CD4-positive, alpha-beta T cell treated with Interleukin-21 for 1 hour (primary cell): ENCODE data around the gene LPAR5.
"Not testable (repeated sequence)": the region's sequence is repeated elsewhere in the genome, so short reads cannot be mapped to it uniquely, and the experiment has no call there.

ENCODE experiments used
- DNase-seq: peaks from one replicate; pipeline ENCODE4 v3.0.0-alpha.2; 2020

Gene LPAR5

DNA sequence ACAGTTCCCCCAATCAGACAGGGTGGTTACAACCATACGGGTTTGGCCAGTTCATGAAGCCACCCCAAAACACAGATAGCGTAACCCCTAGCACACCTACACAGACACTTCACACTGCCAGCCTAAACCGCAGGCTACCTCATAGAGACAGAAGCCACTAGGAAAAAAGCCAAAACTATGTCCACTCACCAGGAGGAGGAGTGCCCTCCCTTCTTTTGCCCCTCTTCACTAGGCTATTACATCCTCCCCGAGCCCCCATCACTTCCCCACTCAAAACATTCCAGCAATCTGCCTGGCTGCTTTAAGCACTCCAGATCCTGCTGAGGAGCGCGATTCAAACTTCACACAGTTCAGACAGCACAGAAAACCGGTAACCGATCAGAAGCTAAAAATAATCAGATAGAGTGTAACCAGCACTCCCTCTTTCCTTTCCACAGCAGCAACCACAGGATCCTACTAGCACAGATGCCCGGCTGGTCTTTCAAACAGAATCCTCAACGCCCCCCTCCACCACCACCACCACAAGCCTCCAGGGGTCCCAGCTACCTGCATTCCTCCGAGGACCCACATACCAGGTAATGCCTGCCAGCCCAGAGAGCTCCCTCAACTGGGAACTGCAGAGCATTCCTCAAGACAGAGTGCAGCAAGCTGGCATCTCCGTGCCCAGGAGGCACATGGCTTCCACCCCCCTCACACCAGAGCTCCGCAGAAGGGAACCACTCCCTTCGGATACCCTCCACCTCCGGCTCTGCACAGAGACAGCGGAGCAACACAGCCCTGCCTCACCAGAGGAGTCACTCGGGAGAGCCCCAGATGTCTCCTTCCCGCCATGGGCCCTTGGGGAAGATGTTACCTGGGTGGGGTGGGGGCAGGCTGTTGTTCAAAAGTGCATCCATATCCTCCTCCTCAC, 30.1 kb downstream of the LPAR5 start:
- DNase-seq = peak; percentile 72

- no peak for DNase-seq
Measured at GRCh38 chr12:6604259-6605029, 31.3 kb downstream of the LPAR5 start.

DNA sequence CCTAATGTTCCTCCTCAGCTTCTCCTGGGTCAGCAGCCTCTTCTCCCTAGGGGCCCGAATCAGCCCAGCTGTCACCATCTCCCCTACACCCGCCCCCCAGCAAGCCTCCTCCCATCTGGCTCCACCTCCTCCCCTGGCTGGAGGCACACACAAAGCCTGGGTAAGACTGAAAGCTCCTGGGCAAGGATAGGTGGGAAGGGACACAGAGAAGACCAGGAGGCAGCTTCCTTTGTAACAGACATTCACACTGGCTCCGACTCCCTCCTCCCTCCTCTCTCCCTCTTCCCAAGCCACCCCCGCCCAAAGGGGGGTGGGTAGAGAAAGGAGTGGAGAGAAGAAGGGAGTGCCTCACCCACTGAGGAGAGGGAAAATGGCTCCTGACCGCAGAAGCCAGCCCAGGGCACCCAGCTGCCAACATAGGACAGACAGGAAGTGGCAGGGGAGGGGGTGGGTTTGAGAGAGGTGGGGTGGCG, 32.6 kb downstream of the LPAR5 start:
- peak; percentile 66 for DNase-seq

DNA sequence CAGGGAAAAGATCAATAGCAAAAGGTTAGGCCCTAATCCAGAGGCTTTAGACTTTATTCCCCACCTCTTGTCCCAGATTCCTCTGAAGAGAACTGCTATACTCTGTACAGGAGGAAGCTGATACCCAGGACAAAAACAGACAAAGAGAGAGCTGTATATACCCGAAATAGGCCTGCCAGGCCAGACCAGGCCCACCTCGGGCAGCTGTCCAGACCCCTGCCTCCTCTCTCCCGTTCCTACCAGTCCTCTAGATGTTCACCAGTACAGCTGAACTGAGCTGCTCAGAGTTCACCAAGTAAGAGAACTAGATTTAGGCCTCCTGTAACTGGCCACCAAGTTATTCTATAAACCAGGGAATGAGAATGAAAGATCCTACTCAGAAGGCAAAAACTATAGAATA, 33.2 kb downstream of the LPAR5 start:
- no peak for DNase-seq

DNA sequence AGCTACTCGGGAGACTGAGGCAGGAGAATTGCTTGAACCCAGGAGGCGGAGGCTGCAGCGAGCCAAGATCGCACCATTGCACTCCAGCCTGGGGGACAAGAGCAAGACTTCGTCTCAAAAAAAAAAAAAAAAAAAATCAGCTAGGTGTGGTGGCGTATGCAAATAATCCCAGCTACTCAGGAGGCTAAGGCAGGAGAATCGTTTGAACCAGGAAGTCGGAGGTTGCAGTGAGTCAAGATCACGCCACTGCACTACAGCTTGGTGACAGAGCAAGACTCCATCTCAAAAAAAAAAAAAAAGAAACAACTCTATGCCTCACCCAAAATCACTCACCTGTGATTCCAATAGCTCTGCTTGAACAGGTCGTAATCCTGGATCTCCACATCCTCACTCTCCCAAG, 40.1 kb downstream of the LPAR5 start:
- DNase-seq = not testable (repeated sequence)

DNA sequence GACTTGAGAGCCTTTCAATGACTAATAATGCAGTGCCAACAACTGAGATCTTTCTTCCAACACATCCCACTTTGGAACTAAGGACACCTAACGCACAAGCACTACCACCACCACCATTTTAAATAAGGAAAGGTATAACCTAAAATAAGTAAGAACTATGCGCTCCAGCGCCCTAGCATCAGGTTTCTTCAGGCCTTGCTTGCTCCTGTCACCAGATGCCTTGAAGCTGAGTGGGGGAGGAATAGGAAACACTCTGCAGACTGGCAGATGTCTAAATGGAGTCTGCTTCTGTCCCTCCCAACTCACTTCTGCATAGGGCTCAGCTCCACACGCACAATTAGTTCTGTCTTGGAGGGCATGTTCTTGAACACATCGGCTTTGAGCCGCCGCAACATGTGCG, 43.7 kb downstream of the LPAR5 start:
- no peak for DNase-seq

DNA sequence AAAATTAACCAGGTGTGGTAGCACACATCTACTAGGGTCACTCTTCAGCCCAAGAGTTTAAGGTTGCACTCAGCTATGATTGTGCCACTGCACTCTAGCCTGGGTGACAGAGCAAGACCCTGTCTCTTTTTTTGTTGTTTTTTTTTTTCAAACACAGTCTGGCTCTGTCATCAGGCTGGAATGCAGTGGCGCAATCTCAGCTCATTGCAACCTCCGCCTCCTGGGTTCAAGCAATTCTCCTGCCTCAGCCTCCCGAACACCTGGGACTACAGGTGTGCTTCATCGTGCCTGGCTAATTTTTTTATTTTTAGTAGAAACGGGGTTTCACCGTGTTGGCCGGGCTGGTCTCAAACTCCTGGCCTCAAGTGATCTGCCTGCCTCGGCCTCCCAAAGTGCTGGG, 49.2 kb downstream of the LPAR5 start:
- not testable (repeated sequence) for DNase-seq

DNA sequence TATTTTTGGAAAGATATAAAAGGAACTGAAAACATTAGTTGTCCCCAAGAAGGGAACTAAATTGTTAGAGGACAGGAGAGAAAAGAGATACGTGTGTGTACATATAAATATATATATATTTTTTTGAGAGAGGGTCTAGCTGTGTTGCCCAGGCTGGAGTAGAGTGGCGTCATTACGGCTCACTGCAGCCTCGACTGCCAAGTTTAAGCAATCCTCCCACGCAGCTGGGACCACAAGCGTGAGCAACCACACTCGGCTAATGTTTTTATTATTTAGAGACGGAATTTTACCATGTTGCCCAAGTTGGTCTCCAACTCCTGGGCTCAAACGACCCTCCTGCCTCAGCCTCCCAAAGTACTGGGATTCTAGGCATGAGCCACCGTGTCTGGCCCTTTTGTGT, 51.5 kb downstream of the LPAR5 start:
- DNase-seq = no peak

- no peak for DNase-seq
Measured at GRCh38 chr12:6582959-6583358, 52.8 kb downstream of the LPAR5 start.

DNA sequence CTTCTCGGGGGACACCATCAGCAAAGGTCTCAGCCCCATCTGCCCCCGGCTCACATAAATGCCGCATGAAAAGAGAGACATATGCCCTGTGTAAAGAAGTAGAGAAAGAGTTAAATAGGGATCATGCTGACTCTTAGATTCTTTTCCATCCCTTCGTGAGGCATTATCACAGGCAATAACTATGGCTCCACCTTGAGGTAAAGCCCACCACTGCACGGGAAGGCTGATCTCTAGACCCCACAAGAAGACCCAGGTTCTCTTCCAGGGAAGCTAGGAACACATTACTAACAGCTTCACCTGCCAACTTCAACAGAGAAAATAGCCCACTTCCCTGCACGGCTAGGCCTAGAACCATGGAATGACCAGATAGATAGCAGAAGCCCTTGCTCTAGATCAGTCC, 53.6 kb downstream of the LPAR5 start:
- no peak for DNase-seq

DNA sequence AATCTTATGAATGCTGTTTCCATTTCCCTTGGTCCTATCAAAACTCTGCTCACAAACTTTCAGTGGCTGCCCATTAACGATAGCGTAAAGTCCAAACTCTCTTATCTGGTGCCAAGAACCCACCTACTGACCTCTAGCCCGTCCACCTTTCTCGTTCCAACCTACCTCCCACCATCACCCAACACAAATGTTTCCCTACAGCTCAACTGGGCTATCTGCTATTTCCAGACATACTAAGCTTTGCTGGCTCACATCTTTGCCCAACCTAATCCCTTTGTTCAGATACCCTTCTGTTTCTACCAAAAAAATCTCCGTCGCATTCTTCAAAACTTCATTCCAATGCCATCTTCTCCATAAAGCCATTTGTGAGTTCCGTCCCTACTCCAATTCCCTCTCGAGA, 60.1 kb downstream of the LPAR5 start:
- DNase-seq = no peak

DNA sequence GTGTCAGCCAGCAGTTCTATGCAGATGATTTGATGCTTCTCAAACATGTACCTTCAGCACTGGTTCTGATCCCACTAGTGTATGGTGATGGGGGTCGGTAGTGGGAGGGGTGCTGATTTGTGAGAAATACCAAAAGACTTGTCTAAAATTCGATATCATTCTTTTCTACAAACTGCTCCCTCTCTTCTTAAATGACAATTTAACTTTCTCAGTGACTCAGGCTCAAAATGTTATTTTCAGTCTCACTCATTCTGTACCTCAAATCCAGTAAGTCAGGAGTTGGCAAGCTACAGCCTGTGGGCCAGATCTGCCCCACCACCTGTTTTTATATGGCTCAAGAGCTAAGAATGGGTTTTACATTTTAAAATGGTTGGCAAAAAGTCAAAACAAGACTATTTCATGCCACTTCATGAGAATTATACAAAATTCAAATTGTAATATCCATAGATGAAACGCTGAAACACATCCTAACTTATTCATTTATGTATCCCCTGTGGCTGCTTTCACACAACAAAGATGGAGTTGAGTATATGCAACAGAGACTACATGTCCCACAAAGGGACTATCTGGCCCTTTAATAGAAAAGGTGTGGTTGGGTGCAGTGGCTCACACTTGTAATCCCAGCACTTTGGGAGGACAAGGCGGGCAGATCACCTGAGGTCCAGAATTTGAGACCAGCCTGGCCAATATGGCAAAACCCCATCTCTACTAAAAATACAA, 61.0 kb downstream of the LPAR5 start:
- no peak for DNase-seq

- DNase-seq = no peak
Measured at GRCh38 chr12:6573001-6573400, 62.8 kb downstream of the LPAR5 start.

- peak; percentile 52 for DNase-seq
Measured at GRCh38 chr12:6570264-6570887, 65.4 kb downstream of the LPAR5 start.

GRCh38 chr12:6569786-6570185, 66.0 kb downstream of the LPAR5 start:
- no peak for DNase-seq

DNA sequence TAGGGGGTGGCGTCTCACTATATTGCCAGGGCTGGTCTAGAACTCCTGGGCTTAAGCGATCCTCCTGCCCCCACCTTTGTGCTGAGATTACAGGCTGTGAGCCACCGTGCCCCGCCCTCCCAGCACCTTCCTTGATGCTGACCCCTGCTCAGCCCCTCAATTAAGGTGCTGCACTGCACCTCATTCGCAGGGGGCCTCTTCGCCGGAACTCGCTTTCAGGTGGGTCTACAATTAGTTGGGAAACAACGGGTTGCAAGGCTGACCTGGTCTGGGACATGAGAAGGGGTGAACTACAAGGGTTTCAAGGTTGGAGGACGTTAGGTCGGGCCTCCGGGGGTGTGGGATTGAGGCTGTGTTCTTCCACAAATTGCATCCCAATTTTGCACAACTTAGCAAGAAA, 66.4 kb downstream of the LPAR5 start:
- no peak for DNase-seq
